Right lobe of liver (tissue), 6 donors: Measurements from ENCODE around the gene PNPLA5. TPM values are rescaled to one million over a fixed set of nuclear protein-coding genes. Genes with fewer than 3 reads are reported as not detected.

ENCODE experiments used
- ATAC-seq, 4 donors: fragments of 200-7000 bp; cut with Tn5 transposase; one replicate each; pipeline ENCODE4 v1.9.1; 2020; ENCODE audit warnings: mild to moderate bottlenecking in 4 of 4, moderate library complexity in 4 of 4
- DNase-seq, 3 donors: peaks; one replicate each; pipeline ENCODE4 v3.0.0-alpha.2; 2020
- H3K27ac ChIP-seq, 3 donors: fragments of 200-600 bp; one replicate each; pipeline ENCODE4 v1.8.0; 2022
- H3K27me3 ChIP-seq, 2 donors: fragments of 200-600 bp; one replicate each; pipeline ENCODE4 v1.8.0; 2022
- H3K36me3 ChIP-seq, 4 donors: fragments of 200-600 bp; sonication (generic) in 1 of 4; one replicate each; pipeline versions ENCODE4 v1.5.1 to v1.8.0; 2017 to 2022; ENCODE audit warnings: control low read depth in 1 of 4
- H3K4me1 ChIP-seq, 4 donors: fragments of 200-600 bp; sonication (generic) in 1 of 4; one replicate each; pipeline versions ENCODE4 v1.5.1 to v1.8.0; 2017 to 2022; ENCODE audit warnings: control low read depth in 1 of 4
- H3K4me3 ChIP-seq, 3 donors: fragments of 200-600 bp; one replicate each; pipeline ENCODE4 v1.8.0; 2022
- H3K9me3 ChIP-seq, 4 donors: fragments of 200-600 bp; sonication (generic) in 1 of 4; one replicate each; pipeline versions ENCODE4 v1.5.1 to v1.8.0; 2017 to 2022; ENCODE audit warnings: control low read depth in 1 of 4
- CTCF ChIP-seq, 4 donors: fragments of 200-600 bp in 3 of 4; fragments of 450-650 bp in 1 of 4; IDR thresholded peaks; one replicate each; pipeline versions ENCODE4 v1.5.1 to v1.8.0; 2016 to 2022; ENCODE audit warnings: antibody characterized with exemption in 4 of 4, mild to moderate bottlenecking in 2 of 4
- POLR2A ChIP-seq: fragments of 450-650 bp; IDR thresholded peaks from one replicate; pipeline ENCODE4 v1.6.1; 2017; ENCODE audit warnings: antibody characterized with exemption, mild to moderate bottlenecking
- WGBS: methylation state at CpG from one replicate; pipeline ENCODE4 v1.1.6; 2018; ENCODE audit warnings: low coverage, low lambda C conversion rate; ENCODE audit not compliant: insufficient coverage; ENCODE audit errors: missing lambda C conversion rate; 5-methylcytosine and 5-hydroxymethylcytosine counted together
- intact Hi-C, 2 donors: fragments of 100-400 bp; cut with DNase I; formaldehyde crosslinking; loops; one replicate each; pipeline versions ENCODE4 v1.11.2 to v1.14.1; 2022
- total RNA-seq, 6 experiments: library from RNA; depleted of rRNA in 2 of 6; stranded (reverse); fragments of >200 nt in 2 of 6; fragmentation: NEBNext Ultra II Directional in 3 of 6; extraction: Animal tissue kit (Norgen Biotek cat#: 25700) in 3 of 6; gene quantifications; one replicate each; pipeline versions ENCODE4 v1.1.0 to v1.2.4, GENCODE V29; 2016 to 2023
- donor health status: DM: no; HTN: yes; CAD: no.
- donor health status: DM: no; HTN: no; CAD: no.
- donor health status: DM: no; HTN: no; CAD: no.
- donor health status: DM: no; HTN: yes; CAD: no.
- donor health status: DM: no; HTN: yes; CAD: no.

Gene PNPLA5
- total RNA-seq, 6 experiments from 2014 or later, result 2.8 TPM; not detected in 5

- TF ChIP-seq POLR2A (no peak), CTCF (IDR thresholded peaks at IDR 0.05) (no peak)
- H3K36me3 ChIP-seq, result no peaks in the 10 kb centered on the region
- 20% methylated on average over 1 of the region's 5 CpGs for WGBS
- ATAC-seq (no peak), DNase-seq (peak in 1 of 3 donors; percentile 27)
- intact Hi-C loops, result no loop called here
- H3K27ac ChIP-seq, result no peak overlapping the region
- no peak overlapping the region for H3K4me3 ChIP-seq
- peaks cover 0 to 16% (median 3%) of the 10 kb centered on the region in 4 donors for H3K4me1 ChIP-seq
- peaks cover 0 to 15% of the 10 kb centered on the region in 2 donors for H3K27me3 ChIP-seq
- H3K9me3 ChIP-seq, result no peaks in the 10 kb centered on the region
Observed at GRCh38 chr22:43893266-43893665, 1.5 kb upstream of the PNPLA5 start.

- DNase-seq (peak in 1 of 3 donors; percentile 38), ATAC-seq (no peak)
- Histone ChIP-seq H3K9me3 (no peaks in the 10 kb centered on the region), H3K4me1 (peaks cover 0 to 7% (median 3%) of the 10 kb centered on the region in 4 donors), H3K4me3 (no peak overlapping the region), H3K27ac (no peak overlapping the region), H3K36me3 (no peaks in the 10 kb centered on the region), H3K27me3 (peaks cover 0 to 15% of the 10 kb centered on the region in 2 donors)
- intact Hi-C loops, result no loop called here
- 57% methylated on average over 11 of the region's 15 CpGs for WGBS
- no peak for TF ChIP-seq POLR2A
Observed at GRCh38 chr22:43892183-43892894, 526 bp upstream of the PNPLA5 start.

GRCh38 chr22:43890901-43891331 lies 897 bp downstream of the PNPLA5 start:
- TF ChIP-seq CTCF (IDR thresholded peaks at IDR 0.05) (no peak), POLR2A (no peak)
- ATAC-seq (peak in 1 of 4 donors; percentile 57), DNase-seq (peak in 1 of 3 donors; percentile 50)
- no CpG with 5 or more reads among the region's 24 CpGs for WGBS
- Histone ChIP-seq H3K27me3 (peaks cover 0 to 15% of the 10 kb centered on the region in 2 donors), H3K4me1 (peaks cover 0 to 6% (median 3%) of the 10 kb centered on the region in 4 donors), H3K9me3 (no peaks in the 10 kb centered on the region), H3K36me3 (no peaks in the 10 kb centered on the region), H3K27ac (no peak overlapping the region), H3K4me3 (no peak overlapping the region)
- intact Hi-C loops, result no loop called here

GRCh38 chr22:43889860-43890253 lies 2.0 kb downstream of the PNPLA5 start:
- Histone ChIP-seq H3K27me3 (peaks cover 0 to 15% of the 10 kb centered on the region in 2 donors), H3K9me3 (no peaks in the 10 kb centered on the region), H3K4me3 (no peak overlapping the region), H3K4me1 (peaks cover 0 to 6% (median 3%) of the 10 kb centered on the region in 4 donors), H3K27ac (no peak overlapping the region), H3K36me3 (no peaks in the 10 kb centered on the region)
- peak in 1 of 3 donors; percentile 19 for DNase-seq
- no peak for TF ChIP-seq CTCF (IDR thresholded peaks at IDR 0.05)
- no peak for TF ChIP-seq POLR2A
- WGBS, result 20% methylated on average over 2 of the region's 4 CpGs
- ATAC-seq, result peak in 1 of 4 donors; percentile 23
- intact Hi-C loops, result no loop called here

- Histone ChIP-seq H3K27ac (no peak overlapping the region), H3K4me3 (no peak overlapping the region), H3K4me1 (peaks cover 0 to 6% (median 3%) of the 10 kb centered on the region in 4 donors), H3K27me3 (peaks cover 0 to 15% of the 10 kb centered on the region in 2 donors), H3K9me3 (no peaks in the 10 kb centered on the region), H3K36me3 (no peaks in the 10 kb centered on the region)
- no peak for TF ChIP-seq CTCF (IDR thresholded peaks at IDR 0.05)
- intact Hi-C loops, result no loop called here
- 63% methylated on average over 8 of the region's 16 CpGs for WGBS
- ATAC-seq (no peak), DNase-seq (peak in 1 of 3 donors; percentile 31)
Observed at GRCh38 chr22:43889201-43889859, 2.5 kb downstream of the PNPLA5 start.
